IPS DF 6.9 (cell line): ENCODE measurements around the gene UBN1.
"Not testable (repeated sequence)": the region's sequence is repeated elsewhere in the genome, so short reads cannot be mapped to it uniquely, and the experiment has no call there.

Source experiments
- DNase-seq: peaks from one replicate; pipeline ENCODE4 v3.0.0-alpha.2; 2013; ENCODE audit warnings: low read depth, low spot score
- H3K27ac ChIP-seq: one replicate; pipeline ENCODE4 v1.5.1; 2013; ENCODE audit warnings: low read length, control low read depth
- H3K27me3 ChIP-seq: 2 replicates; pipeline ENCODE4 v1.6.1; 2013; ENCODE audit warnings: mild to moderate bottlenecking, low read length; ENCODE audit not compliant: control insufficient read depth, insufficient read depth
- H3K36me3 ChIP-seq: 2 replicates; pipeline ENCODE4 v1.6.1; 2013; ENCODE audit warnings: low read length; ENCODE audit not compliant: control insufficient read depth, insufficient read depth
- H3K4me1 ChIP-seq: 2 replicates; pipeline ENCODE4 v1.6.1; 2013; ENCODE audit warnings: low read length; ENCODE audit not compliant: control insufficient read depth, insufficient read depth
- H3K4me3 ChIP-seq: 2 replicates; pipeline ENCODE4 v1.5.1; 2013; ENCODE audit warnings: mild to moderate bottlenecking, low read length
- H3K9me3 ChIP-seq: 2 replicates; pipeline ENCODE4 v1.6.1; 2013; ENCODE audit warnings: low read length, inconsistent platforms; ENCODE audit not compliant: control insufficient read depth, insufficient read depth
- WGBS: extraction: QIAGEN DNeasy Blood & Tissue Kit; methylation state at CpG from one replicate; pipeline ENCODE4 v1.1.7; 2013; ENCODE audit warnings: mixed read lengths, missing lambda C conversion rate; ENCODE audit not compliant: insufficient read length, insufficient coverage; 5-methylcytosine and 5-hydroxymethylcytosine counted together

The UBN1 gene

GRCh38 chr16:4893103-4893862 is 46.0 kb downstream of the UBN1 start:
- H3K4me1 ChIP-seq, result no peaks in the 10 kb centered on the region
- no peaks in the 10 kb centered on the region for H3K9me3 ChIP-seq
- peaks cover 24% of the 10 kb centered on the region for H3K36me3 ChIP-seq
- no peak overlapping the region for H3K27ac ChIP-seq
- no CpG with 5 or more reads among the region's 26 CpGs for WGBS
- no peak for DNase-seq
- no peaks in the 10 kb centered on the region for H3K27me3 ChIP-seq
- H3K4me3 ChIP-seq, result no peak overlapping the region

- no peak overlapping the region for H3K4me3 ChIP-seq
- H3K27ac ChIP-seq, result no peak overlapping the region
- no peaks in the 10 kb centered on the region for H3K4me1 ChIP-seq
- H3K27me3 ChIP-seq, result no peaks in the 10 kb centered on the region
- H3K36me3 ChIP-seq, result peaks cover 28% of the 10 kb centered on the region
- no peaks in the 10 kb centered on the region for H3K9me3 ChIP-seq
- DNase-seq, result no peak
- WGBS, result no CpG with 5 or more reads among the region's 22 CpGs
These were observed 47.2 kb downstream of the UBN1 start for GRCh38 chr16:4894276-4895150.

- no CpG with 5 or more reads among the region's 13 CpGs for WGBS
- H3K4me1 ChIP-seq, result no peaks in the 10 kb centered on the region
- H3K27me3 ChIP-seq, result no peaks in the 10 kb centered on the region
- DNase-seq, result no peak
- H3K9me3 ChIP-seq, result no peaks in the 10 kb centered on the region
- no peak overlapping the region for H3K4me3 ChIP-seq
- H3K27ac ChIP-seq, result no peak overlapping the region
- H3K36me3 ChIP-seq, result peaks cover 28% of the 10 kb centered on the region
These were observed 48.1 kb downstream of the UBN1 start for GRCh38 chr16:4895366-4895765.

GRCh38 chr16:4896761-4897160 is 49.5 kb downstream of the UBN1 start:
- DNase-seq, H3K27ac ChIP-seq, H3K4me1 ChIP-seq, H3K4me3 ChIP-seq, H3K27me3 ChIP-seq, H3K9me3 ChIP-seq: not testable (repeated sequence)
- no CpG with 5 or more reads among the region's 9 CpGs for WGBS
- peaks cover 24% of the 10 kb centered on the region for H3K36me3 ChIP-seq

- Histone ChIP-seq H3K36me3 (peaks cover 24% of the 10 kb centered on the region), H3K4me1 (no peaks in the 10 kb centered on the region), H3K4me3 (no peak overlapping the region), H3K27ac (no peak overlapping the region), H3K27me3 (no peaks in the 10 kb centered on the region), H3K9me3 (no peaks in the 10 kb centered on the region)
- DNase-seq, result no peak
- WGBS, result no CpG with 5 or more reads among the region's 7 CpGs
These were observed 50.0 kb downstream of the UBN1 start for GRCh38 chr16:4897328-4897727.

- H3K27ac ChIP-seq, result no peak overlapping the region
- H3K4me1 ChIP-seq, result no peaks in the 10 kb centered on the region
- no peaks in the 10 kb centered on the region for H3K9me3 ChIP-seq
- H3K4me3 ChIP-seq, result no peak overlapping the region
- H3K27me3 ChIP-seq, result no peaks in the 10 kb centered on the region
- no peak for DNase-seq
- no CpG with 5 or more reads among the region's 28 CpGs for WGBS
- peaks cover 17% of the 10 kb centered on the region for H3K36me3 ChIP-seq
These were observed 51.7 kb downstream of the UBN1 start for GRCh38 chr16:4898811-4899473.

GRCh38 chr16:4899474-4899846 is 52.2 kb downstream of the UBN1 start:
- H3K27ac ChIP-seq, result no peak overlapping the region
- no peak overlapping the region for H3K4me3 ChIP-seq
- WGBS, result no CpG with 5 or more reads among the region's 6 CpGs
- peaks cover 17% of the 10 kb centered on the region for H3K36me3 ChIP-seq
- no peaks in the 10 kb centered on the region for H3K4me1 ChIP-seq
- H3K27me3 ChIP-seq, result no peaks in the 10 kb centered on the region
- no peak for DNase-seq
- H3K9me3 ChIP-seq, result no peaks in the 10 kb centered on the region

- no peaks in the 10 kb centered on the region for H3K27me3 ChIP-seq
- no peak for DNase-seq
- H3K36me3 ChIP-seq, result peaks cover 14% of the 10 kb centered on the region
- no peaks in the 10 kb centered on the region for H3K4me1 ChIP-seq
- H3K27ac ChIP-seq, result no peak overlapping the region
- WGBS, result no CpG with 5 or more reads among the region's 8 CpGs
- no peaks in the 10 kb centered on the region for H3K9me3 ChIP-seq
- no peak overlapping the region for H3K4me3 ChIP-seq
These were observed 52.8 kb downstream of the UBN1 start for GRCh38 chr16:4900036-4900435.

GRCh38 chr16:4900750-4901149 is 53.5 kb downstream of the UBN1 start:
- H3K9me3 ChIP-seq, result no peaks in the 10 kb centered on the region
- H3K4me3 ChIP-seq, result no peak overlapping the region
- H3K27me3 ChIP-seq, result no peaks in the 10 kb centered on the region
- no peak for DNase-seq
- H3K27ac ChIP-seq, result no peak overlapping the region
- WGBS, result no CpG with 5 or more reads among the region's 11 CpGs
- no peaks in the 10 kb centered on the region for H3K4me1 ChIP-seq
- peaks cover 13% of the 10 kb centered on the region for H3K36me3 ChIP-seq

GRCh38 chr16:4902038-4902437 is 54.8 kb downstream of the UBN1 start:
- Histone ChIP-seq H3K27ac (no peak overlapping the region), H3K4me3 (no peak overlapping the region), H3K36me3 (peaks cover 13% of the 10 kb centered on the region), H3K4me1 (no peaks in the 10 kb centered on the region), H3K9me3 (no peaks in the 10 kb centered on the region), H3K27me3 (no peaks in the 10 kb centered on the region)
- DNase-seq, result no peak
- WGBS, result no CpG with 5 or more reads among the region's 13 CpGs
